ENCODE data around the gene SMIM29.

- TF ChIP-seq EZH2phosphoT487 (IDR thresholded peaks at IDR 0.05; ENCODE audit: borderline replicate concordance, low read length): no peak
- TF ChIP-seq CTCF (conservative IDR thresholded peaks at IDR 0.05; ENCODE audit: low read depth, low read length): no peak
Measured at GRCh38 chr6:34277763-34278112, 28.9 kb upstream of the SMIM29 start.
